ENCODE measurements around the gene DNAH10.

DNAH10 gene

DNA sequence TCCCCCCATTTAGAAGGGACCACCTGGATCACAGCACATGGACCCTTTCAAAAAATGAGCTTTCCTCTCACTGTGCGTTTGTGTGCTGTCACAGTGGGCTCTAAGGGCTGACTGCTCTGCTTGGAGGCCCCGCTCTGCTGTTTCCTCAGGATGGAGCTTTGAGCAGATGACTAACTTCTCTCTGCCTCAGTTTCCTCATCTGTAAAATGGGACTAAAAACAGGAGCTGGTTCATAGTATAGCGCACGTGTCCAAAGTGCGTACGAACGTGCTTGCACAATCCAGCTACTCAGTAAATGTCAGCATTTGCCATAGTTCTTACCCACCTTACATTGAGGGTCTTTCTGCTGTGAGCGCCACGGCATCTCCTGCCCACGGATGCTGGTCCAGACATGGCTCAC is 12.7 kb upstream of the DNAH10 start:
- Histone ChIP-seq H3K27ac (ENCODE audit: low read depth, low read length) (no peak overlapping the region), H3K9ac (ENCODE audit: low read length) (no peak overlapping the region), H3K9me2 (replicated peaks; ENCODE audit: insufficient read depth, low read length) (no peaks in the 10 kb centered on the region), H3K4me2 (ENCODE audit: low read depth, low read length, poor library complexity, severe bottlenecking) (no peak overlapping the region), H2AFZ (ENCODE audit: low read depth, low read length, severe bottlenecking) (no peak overlapping the region), H3K4me3 (ENCODE audit: insufficient read depth, low read length, poor library complexity, severe bottlenecking) (no peak overlapping the region), H3K36me3 (ENCODE audit: low read length) (peaks cover 5% of the 10 kb centered on the region), H4K20me1 (ENCODE audit: low read depth, low read length) (no peaks in the 10 kb centered on the region), H3F3A (ENCODE audit: insufficient read depth) (no peaks in the 10 kb centered on the region), H3K9me3 (ENCODE audit: insufficient read depth, low read length) (no peaks in the 10 kb centered on the region), H3K27me3 (ENCODE audit: low read length) (no peaks in the 10 kb centered on the region), H3K79me2 (ENCODE audit: insufficient read depth, low read length) (no peaks in the 10 kb centered on the region)
- TF ChIP-seq, protein P1, sequence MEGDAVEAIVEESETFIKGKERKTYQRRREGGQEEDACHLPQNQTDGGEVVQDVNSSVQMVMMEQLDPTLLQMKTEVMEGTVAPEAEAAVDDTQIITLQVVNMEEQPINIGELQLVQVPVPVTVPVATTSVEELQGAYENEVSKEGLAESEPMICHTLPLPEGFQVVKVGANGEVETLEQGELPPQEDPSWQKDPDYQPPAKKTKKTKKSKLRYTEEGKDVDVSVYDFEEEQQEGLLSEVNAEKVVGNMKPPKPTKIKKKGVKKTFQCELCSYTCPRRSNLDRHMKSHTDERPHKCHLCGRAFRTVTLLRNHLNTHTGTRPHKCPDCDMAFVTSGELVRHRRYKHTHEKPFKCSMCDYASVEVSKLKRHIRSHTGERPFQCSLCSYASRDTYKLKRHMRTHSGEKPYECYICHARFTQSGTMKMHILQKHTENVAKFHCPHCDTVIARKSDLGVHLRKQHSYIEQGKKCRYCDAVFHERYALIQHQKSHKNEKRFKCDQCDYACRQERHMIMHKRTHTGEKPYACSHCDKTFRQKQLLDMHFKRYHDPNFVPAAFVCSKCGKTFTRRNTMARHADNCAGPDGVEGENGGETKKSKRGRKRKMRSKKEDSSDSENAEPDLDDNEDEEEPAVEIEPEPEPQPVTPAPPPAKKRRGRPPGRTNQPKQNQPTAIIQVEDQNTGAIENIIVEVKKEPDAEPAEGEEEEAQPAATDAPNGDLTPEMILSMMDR (IDR thresholded peaks at IDR 0.05; ENCODE audit: insufficient read depth, low read length, poor library complexity, severe bottlenecking), result no peak
- TF ChIP-seq EZH2phosphoT487 (conservative IDR thresholded peaks at IDR 0.05; ENCODE audit: low read length), result no peak

- Histone ChIP-seq H4K20me1 (ENCODE audit: low read depth, low read length) (no peaks in the 10 kb centered on the region), H3K27me3 (ENCODE audit: low read length) (no peaks in the 10 kb centered on the region), H3K9me2 (replicated peaks; ENCODE audit: insufficient read depth, low read length) (no peaks in the 10 kb centered on the region), H3K4me2 (ENCODE audit: low read depth, low read length, poor library complexity, severe bottlenecking) (no peak overlapping the region), H2AFZ (ENCODE audit: low read depth, low read length, severe bottlenecking) (no peak overlapping the region), H3K36me3 (ENCODE audit: low read length) (peaks cover 5% of the 10 kb centered on the region), H3K27ac (ENCODE audit: low read depth, low read length) (no peak overlapping the region), H3K4me3 (ENCODE audit: insufficient read depth, low read length, poor library complexity, severe bottlenecking) (no peak overlapping the region), H3K9me3 (ENCODE audit: insufficient read depth, low read length) (no peaks in the 10 kb centered on the region), H3K79me2 (ENCODE audit: insufficient read depth, low read length) (no peaks in the 10 kb centered on the region), H3K9ac (ENCODE audit: low read length) (no peak overlapping the region), H3F3A (ENCODE audit: insufficient read depth) (no peaks in the 10 kb centered on the region)
- TF ChIP-seq, protein P1 (IDR thresholded peaks at IDR 0.05; ENCODE audit: insufficient read depth, low read length, poor library complexity, severe bottlenecking), result no peak
- no peak for TF ChIP-seq EZH2phosphoT487 (conservative IDR thresholded peaks at IDR 0.05; ENCODE audit: low read length)
These were observed 11.9 kb upstream of the DNAH10 start for GRCh38 chr12:123750159-123750656.

DNA sequence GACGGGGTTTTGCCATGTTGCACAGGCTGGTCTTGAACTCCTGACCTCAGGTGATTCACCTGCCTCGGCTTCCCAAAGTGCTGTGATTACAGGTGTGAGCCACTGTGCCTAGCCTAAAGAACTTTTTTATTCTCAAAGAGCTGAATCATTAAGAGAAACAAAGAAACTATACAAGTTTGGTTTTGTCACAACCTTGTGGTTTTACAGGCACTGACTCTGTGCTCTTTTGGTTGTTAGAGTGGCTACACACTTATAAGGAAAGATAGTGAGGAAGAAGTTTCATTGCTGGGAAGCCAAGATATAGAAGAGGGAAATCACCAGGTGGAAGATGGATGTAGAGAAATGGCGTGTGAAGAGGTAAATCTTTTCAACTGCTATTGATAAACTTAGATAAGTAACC is 10.1 kb upstream of the DNAH10 start:
- Histone ChIP-seq H4K20me1 (ENCODE audit: low read depth, low read length) (no peaks in the 10 kb centered on the region), H3K79me2 (ENCODE audit: insufficient read depth, low read length) (no peaks in the 10 kb centered on the region), H3K4me2 (ENCODE audit: low read depth, low read length, poor library complexity, severe bottlenecking) (no peak overlapping the region), H2AFZ (ENCODE audit: low read depth, low read length, severe bottlenecking) (no peak overlapping the region), H3K27me3 (ENCODE audit: low read length) (no peaks in the 10 kb centered on the region), H3K9ac (ENCODE audit: low read length) (no peak overlapping the region), H3F3A (ENCODE audit: insufficient read depth) (no peaks in the 10 kb centered on the region), H3K27ac (ENCODE audit: low read depth, low read length) (no peak overlapping the region), H3K36me3 (ENCODE audit: low read length) (peaks cover 9% of the 10 kb centered on the region), H3K9me2 (replicated peaks; ENCODE audit: insufficient read depth, low read length) (no peaks in the 10 kb centered on the region), H3K9me3 (ENCODE audit: insufficient read depth, low read length) (no peaks in the 10 kb centered on the region), H3K4me3 (ENCODE audit: insufficient read depth, low read length, poor library complexity, severe bottlenecking) (no peak overlapping the region)
- no peak for TF ChIP-seq EZH2phosphoT487 (conservative IDR thresholded peaks at IDR 0.05; ENCODE audit: low read length)
- TF ChIP-seq, protein P1 (IDR thresholded peaks at IDR 0.05; ENCODE audit: insufficient read depth, low read length, poor library complexity, severe bottlenecking), result no peak

Measured in SU-DHL-6 (cell line).